ENCODE measurements around the gene TMEM141.

Gene TMEM141

DNA sequence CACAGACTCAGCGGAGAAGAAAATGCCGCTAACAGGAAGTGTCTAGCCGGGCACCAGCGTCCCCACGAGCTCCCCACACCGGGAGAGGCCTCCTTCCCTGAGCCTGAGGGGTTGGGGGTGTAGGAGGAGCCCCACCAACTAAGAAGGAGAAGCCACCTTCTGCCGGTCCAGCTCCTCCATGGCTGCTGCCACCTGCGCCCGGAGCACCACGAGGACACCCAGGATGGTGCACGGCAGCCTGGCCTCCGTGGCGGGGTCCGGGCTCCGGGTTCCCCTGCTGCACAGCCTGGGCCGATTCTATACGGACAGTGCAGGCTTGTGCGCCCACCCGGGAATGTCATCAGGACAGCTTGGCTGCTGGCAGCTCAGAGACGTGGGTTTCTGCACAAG, 33.4 kb upstream of the TMEM141 start:
- TF ChIP-seq, protein P1, sequence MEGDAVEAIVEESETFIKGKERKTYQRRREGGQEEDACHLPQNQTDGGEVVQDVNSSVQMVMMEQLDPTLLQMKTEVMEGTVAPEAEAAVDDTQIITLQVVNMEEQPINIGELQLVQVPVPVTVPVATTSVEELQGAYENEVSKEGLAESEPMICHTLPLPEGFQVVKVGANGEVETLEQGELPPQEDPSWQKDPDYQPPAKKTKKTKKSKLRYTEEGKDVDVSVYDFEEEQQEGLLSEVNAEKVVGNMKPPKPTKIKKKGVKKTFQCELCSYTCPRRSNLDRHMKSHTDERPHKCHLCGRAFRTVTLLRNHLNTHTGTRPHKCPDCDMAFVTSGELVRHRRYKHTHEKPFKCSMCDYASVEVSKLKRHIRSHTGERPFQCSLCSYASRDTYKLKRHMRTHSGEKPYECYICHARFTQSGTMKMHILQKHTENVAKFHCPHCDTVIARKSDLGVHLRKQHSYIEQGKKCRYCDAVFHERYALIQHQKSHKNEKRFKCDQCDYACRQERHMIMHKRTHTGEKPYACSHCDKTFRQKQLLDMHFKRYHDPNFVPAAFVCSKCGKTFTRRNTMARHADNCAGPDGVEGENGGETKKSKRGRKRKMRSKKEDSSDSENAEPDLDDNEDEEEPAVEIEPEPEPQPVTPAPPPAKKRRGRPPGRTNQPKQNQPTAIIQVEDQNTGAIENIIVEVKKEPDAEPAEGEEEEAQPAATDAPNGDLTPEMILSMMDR (IDR thresholded peaks at IDR 0.05) = no peak

DNA sequence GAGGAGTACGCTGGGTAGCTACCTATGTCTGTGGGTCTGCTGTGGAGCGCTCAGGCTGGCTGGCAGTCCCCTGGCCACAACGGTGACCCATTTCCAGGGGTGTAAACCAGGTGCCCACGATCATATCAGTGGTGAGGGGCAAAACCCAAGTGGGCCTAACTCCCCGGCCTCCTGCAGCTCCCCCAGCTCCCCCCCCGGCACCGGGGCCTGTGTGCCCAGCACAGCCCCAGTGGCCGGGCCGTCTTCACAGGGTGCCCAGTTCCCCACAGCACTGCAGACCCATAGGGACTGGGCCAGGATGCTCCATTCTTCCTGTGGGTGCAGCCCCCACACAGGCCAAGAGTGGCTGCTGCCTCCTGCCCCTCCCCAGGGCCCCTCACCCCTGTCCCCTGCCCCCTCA, 32.1 kb upstream of the TMEM141 start:
- TF ChIP-seq, protein P1 (IDR thresholded peaks at IDR 0.05) = no peak

DNA sequence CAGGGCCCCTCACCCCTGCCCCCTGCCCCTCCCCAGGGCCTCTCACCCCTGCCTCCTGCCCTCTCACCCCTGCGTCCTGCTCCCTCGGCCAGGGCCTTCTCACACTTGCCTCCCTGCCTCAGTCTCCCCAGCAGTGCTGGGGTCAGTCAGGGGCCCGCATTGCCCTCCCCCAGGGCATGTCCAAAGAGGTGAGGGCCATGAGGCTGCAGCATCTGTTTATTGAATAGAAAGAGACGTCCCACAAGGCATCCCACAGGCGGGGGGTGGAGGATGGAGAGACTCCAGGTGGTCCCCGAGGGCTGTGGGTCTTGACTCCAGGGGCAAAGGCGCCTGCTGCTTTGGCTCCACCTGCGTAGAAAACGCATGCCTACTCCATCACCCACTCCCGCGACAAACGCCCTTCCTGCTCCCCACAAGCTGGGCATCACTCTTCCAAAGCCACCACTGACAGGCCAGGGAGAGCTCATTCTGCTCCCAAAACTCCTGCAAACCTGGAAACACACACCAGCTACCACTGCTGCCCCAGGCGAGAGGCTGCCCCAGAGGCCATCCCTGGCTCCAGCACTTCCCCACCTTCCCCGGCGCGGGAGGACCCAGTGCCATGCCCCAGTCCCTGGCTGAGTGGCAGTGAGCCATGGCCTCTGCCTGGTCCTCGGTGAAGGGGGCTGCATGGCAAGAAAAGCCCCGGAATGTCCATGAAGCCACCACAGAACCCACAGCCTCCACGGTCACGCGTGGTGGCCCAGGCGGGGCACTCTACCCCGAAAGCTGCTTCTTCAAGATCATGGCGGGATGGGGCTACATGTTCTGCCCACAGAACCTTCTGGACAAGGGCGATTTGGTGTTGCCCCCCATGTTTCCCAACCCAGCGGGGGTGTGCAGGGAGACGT, 31.5 kb upstream of the TMEM141 start:
- TF ChIP-seq, protein P1 (IDR thresholded peaks at IDR 0.05) = no peak

DNA sequence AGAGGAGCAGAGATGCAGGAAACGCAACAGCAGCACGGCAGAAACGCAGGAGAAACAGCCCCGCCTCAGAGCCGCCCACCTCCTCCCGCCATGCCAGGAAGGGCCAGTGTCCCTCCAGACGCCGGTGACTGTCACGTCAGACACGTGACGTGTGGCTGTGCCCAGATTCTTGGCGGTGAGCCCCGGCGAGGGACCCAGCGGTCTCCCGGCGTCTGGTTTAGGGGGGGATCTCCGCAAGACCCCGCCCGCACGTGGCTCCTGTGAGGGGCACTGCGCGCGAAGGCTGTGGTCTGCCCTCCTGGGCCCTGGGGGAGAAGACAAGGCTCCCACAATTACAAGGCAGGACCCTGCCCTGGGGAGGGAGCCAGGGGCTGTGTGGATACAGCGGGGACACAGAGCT, 30.7 kb upstream of the TMEM141 start:
- TF ChIP-seq, protein P1 (IDR thresholded peaks at IDR 0.05) = no peak

DNA sequence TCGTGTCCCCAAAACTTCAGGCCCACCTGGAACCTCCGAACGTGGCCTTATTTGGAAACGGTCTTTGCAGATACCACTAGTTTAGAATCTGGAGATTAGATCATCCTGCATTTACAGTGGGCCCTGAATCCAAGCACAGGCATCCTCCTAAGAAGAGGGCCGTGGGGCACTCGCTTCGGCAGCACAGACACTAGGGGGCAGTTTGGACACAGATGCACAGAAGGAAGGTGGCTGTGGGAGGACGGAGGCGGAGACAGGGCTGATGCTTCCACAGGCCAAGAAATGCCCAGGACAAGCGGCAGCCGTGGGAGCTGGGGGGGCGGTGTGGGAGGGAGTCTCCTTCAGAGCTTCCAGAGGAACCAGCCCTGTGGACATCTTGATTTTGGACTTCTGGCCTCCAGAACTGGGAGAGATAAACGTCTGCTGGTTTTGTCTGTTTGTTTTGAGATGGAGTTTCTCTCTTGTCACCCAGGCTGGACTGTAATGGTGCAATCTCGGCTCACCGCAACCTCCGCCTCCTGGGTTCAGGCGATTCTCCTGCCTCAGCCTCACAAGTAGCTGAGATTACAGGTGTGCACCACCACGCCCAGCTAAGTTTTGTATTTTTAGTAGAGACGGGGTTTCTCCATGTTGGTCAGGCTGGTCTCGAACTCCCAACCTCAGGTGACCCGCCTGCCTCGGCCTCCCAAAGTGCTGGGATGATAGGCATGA, 30.2 kb upstream of the TMEM141 start:
- TF ChIP-seq, protein P1 (IDR thresholded peaks at IDR 0.05) = peak; percentile 76

DNA sequence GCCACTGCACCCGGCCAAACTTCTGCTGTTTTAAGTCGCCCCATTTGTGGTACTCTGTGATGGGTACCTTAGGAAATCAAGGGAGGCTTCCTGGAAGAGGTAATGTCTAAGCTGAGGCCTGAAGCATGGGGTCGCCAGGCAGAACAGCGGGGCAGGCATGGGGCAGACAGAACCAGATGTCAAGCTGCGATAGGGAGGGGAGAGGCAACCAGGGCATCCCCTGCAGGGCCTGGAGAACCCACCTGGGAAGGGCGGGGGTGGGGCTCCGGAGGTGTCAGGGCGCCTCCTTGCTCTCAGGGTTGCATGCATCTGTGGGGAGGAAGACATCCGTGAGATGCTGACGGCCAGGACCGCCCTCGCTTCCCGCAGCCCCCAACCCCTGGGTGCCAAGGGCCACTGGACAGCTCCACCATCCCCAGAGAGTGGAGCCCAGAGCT, 29.6 kb upstream of the TMEM141 start:
- TF ChIP-seq, protein P1 (IDR thresholded peaks at IDR 0.05) = no peak

DNA sequence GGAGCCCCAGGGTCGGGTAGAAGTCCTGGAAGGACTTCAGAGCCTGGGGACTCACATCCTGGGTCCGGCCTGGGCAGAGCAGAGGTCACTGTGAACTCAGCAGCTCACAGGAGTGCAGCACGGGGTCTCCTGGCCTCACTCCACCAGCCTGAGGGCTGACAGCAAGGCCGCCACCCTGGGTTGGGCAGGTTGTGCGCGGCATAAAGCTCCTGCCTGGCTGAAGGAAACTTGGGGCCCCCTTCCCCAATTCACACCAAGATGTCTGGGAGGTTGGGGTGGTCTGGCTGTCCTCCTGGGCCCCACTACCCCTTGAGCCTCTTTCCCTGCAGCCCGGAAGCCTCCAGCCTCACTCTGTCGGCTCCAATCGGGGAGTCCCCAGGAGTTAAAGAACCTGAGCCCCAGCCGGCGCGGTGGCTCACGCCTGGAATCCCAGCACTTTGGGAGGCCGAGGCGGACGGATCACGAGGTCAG, 28.9 kb upstream of the TMEM141 start:
- TF ChIP-seq, protein P1 (IDR thresholded peaks at IDR 0.05) = no peak
